H1 (cell line): ENCODE results near the gene HTR4.
"Not testable (repeated sequence)": the region's sequence is repeated elsewhere in the genome, so short reads cannot be mapped to it uniquely, and the experiment has no call there.

Experiments
- CTCF ChIP-seq, 3 experiments: IDR thresholded peaks; 1 replicate in 2 of 3; 2 replicates in 1 of 3; pipeline versions ENCODE4 v1.5.1 to v1.6.1; 2011; ENCODE audit warnings: low read length in 3 of 3, mild to moderate bottlenecking in 3 of 3, inconsistent platforms in 2 of 3, low read depth in 1 of 3, moderate library complexity in 1 of 3; ENCODE audit not compliant: insufficient read depth in 1 of 3; ENCODE audit errors: control extremely low read depth in 1 of 3
- POLR2A ChIP-seq, 2 experiments: IDR thresholded peaks; 1 replicate in 1 of 2; 2 replicates in 1 of 2; pipeline ENCODE4 v1.6.1; 2011; ENCODE audit warnings: low read depth in 2 of 2, low read length in 2 of 2, mild to moderate bottlenecking in 2 of 2; ENCODE audit errors: control extremely low read depth in 1 of 2
- TAF1 ChIP-seq: IDR thresholded peaks from 2 replicates; pipeline ENCODE4 v1.6.1; 2011; ENCODE audit warnings: mild to moderate bottlenecking, low read depth, low read length

- not testable (repeated sequence) for TF ChIP-seq CTCF (IDR thresholded peaks at IDR 0.05; ENCODE audit: control extremely low read depth in 1 of 3, insufficient read depth in 1 of 3, low read depth in 1 of 3, low read length in 3 of 3); POLR2A (IDR thresholded peaks at IDR 0.05; ENCODE audit: control extremely low read depth in 1 of 2, low read depth in 2 of 2, low read length in 2 of 2); TAF1
Observed at GRCh38 chr5:148673704-148674103, 19.4 kb upstream of the HTR4 start.
